Progenitor cell of endocrine pancreas (in vitro differentiated cells): Measurements from ENCODE around the gene RAB3IL1. TPM values are rescaled to one million over a fixed set of nuclear protein-coding genes. Genes with fewer than 3 reads are reported as not detected.

Source experiments
- DNase-seq: peaks from one replicate; pipeline ENCODE4 v3.0.0; 2021; ENCODE audit warnings: low spot score; ENCODE audit not compliant: unreplicated experiment
- H3K27ac Mint-ChIP-seq: 2 replicates; pipeline ENCODE4 v1.8.0; 2021; ENCODE audit warnings: mild to moderate bottlenecking, moderate library complexity, mixed read lengths
- H3K27me3 Mint-ChIP-seq: 2 replicates; pipeline ENCODE4 v1.8.0; 2021; ENCODE audit warnings: mixed read lengths
- H3K36me3 Mint-ChIP-seq: 2 replicates; pipeline ENCODE4 v1.8.0; 2022; ENCODE audit warnings: mixed read lengths; ENCODE audit not compliant: insufficient read depth
- H3K4me1 Mint-ChIP-seq: 2 replicates; pipeline ENCODE4 v1.8.0; 2021; ENCODE audit warnings: low read depth, mixed read lengths
- H3K4me3 Mint-ChIP-seq: 2 replicates; pipeline ENCODE4 v1.8.0; 2021; ENCODE audit warnings: low read depth, mild to moderate bottlenecking, moderate library complexity, mixed read lengths
- H3K9me3 Mint-ChIP-seq: 2 replicates; pipeline ENCODE4 v1.8.0; 2021; ENCODE audit warnings: low read depth, mixed read lengths
- total RNA-seq: library from RNA; stranded (reverse); gene quantifications from 2 replicates; pipeline ENCODE4 v1.2.1, GENCODE V29; 2021
- TF ChIP-seq, protein P1 (sequence below): fragments of 200-600 bp; sonication (generic); IDR thresholded peaks from one replicate; pipeline ENCODE4 v1.5.0; 2021; ENCODE audit warnings: antibody characterized with exemption, mild to moderate bottlenecking; ENCODE audit not compliant: unreplicated experiment

Gene RAB3IL1
- total RNA-seq, 1 donor from 2014 or later = 0.53 TPM

- Mint-ChIP-seq H3K4me3 (no peak overlapping the region), H3K27ac (no peak overlapping the region), H3K4me1 (no peaks in the 10 kb centered on the region), H3K9me3 (no peaks in the 10 kb centered on the region), H3K27me3 (no peaks in the 10 kb centered on the region), H3K36me3 (peaks cover 18% of the 10 kb centered on the region)
- TF ChIP-seq, protein P1, sequence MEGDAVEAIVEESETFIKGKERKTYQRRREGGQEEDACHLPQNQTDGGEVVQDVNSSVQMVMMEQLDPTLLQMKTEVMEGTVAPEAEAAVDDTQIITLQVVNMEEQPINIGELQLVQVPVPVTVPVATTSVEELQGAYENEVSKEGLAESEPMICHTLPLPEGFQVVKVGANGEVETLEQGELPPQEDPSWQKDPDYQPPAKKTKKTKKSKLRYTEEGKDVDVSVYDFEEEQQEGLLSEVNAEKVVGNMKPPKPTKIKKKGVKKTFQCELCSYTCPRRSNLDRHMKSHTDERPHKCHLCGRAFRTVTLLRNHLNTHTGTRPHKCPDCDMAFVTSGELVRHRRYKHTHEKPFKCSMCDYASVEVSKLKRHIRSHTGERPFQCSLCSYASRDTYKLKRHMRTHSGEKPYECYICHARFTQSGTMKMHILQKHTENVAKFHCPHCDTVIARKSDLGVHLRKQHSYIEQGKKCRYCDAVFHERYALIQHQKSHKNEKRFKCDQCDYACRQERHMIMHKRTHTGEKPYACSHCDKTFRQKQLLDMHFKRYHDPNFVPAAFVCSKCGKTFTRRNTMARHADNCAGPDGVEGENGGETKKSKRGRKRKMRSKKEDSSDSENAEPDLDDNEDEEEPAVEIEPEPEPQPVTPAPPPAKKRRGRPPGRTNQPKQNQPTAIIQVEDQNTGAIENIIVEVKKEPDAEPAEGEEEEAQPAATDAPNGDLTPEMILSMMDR = no peak
- DNase-seq = no peak
Observed at GRCh38 chr11:61860054-61860903, 57.1 kb downstream of the RAB3IL1 start.

DNA sequence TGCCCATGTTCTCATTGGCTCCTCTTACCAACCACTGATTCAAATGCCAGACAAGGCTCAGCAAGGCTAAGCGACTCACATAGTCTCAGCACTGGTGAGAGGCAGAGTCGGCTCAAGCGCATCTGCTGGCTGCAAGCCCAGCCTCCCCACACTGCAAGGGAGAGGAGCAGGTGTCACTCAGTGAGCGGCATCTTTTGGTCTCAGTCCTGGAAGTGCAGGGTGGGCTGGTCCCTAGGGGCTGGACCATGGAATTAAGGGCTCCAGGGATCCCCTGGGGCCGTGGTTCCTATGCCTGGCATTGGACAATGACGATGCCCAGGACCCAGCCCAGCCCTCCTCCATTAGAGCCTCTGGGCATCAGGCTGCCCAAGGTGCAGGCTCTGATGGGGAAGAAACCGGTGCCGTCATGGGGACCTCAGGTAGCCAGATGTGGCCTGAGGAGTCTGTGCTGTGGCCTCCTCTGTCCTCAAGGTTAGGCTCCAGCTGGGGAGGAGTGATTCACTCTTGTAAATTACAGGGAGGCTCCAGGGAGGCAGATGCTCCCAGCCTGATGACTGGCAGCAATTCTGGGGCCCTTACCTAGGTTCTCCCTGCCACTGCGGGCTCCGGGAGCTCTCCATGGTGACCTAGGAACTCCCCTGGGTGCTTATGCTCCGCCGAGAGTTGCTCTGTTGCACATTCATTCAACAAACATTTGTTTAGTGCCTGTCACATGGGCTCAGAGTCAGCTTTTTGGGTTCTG lies 61.3 kb downstream of the RAB3IL1 start:
- Mint-ChIP-seq H3K4me3 (no peak overlapping the region), H3K27ac (no peak overlapping the region), H3K4me1 (no peaks in the 10 kb centered on the region), H3K9me3 (no peaks in the 10 kb centered on the region), H3K27me3 (no peaks in the 10 kb centered on the region), H3K36me3 (peaks cover 16% of the 10 kb centered on the region)
- DNase-seq = no peak
- TF ChIP-seq, protein P1 = no peak

- Mint-ChIP-seq H3K4me1 (no peaks in the 10 kb centered on the region), H3K36me3 (peaks cover 16% of the 10 kb centered on the region)
Observed at GRCh38 chr11:61854966-61855714, 62.2 kb downstream of the RAB3IL1 start.

GRCh38 chr11:61854206-61854895 lies 63.0 kb downstream of the RAB3IL1 start:
- DNase-seq = no peak
- Mint-ChIP-seq H3K4me3 (no peak overlapping the region), H3K27ac (peak overlapping the region; percentile 67), H3K9me3 (no peaks in the 10 kb centered on the region), H3K4me1 (no peaks in the 10 kb centered on the region), H3K36me3 (peaks cover 16% of the 10 kb centered on the region), H3K27me3 (no peaks in the 10 kb centered on the region)
- TF ChIP-seq, protein P1 = no peak

More at GRCh38 chr11:61854966-61855714, 62.2 kb downstream of the RAB3IL1 start:
- Mint-ChIP-seq H3K4me3 (no peak overlapping the region), H3K27ac (no peak overlapping the region), H3K27me3 (no peaks in the 10 kb centered on the region), H3K9me3 (no peaks in the 10 kb centered on the region)
- no peak for DNase-seq
- TF ChIP-seq, protein P1 = no peak
